H1 (cell line): Measurements from ENCODE around the gene XAGE3. TPM values are rescaled to one million over a fixed set of nuclear protein-coding genes. Genes with fewer than 3 reads are reported as not detected.
"Not testable (repeated sequence)": the region's sequence is repeated elsewhere in the genome, so short reads cannot be mapped to it uniquely, and the experiment has no call there.

Experiments used
- CTCF ChIA-PET: fragments of 300-600 bp; sonication (Branson Sonifier 250); formaldehyde crosslinking; loops from one replicate; lab custom pipeline; 2021; ENCODE audit not compliant: partially characterized antibody; lab: Charles Lee
- POLR2A ChIA-PET: fragments of 300-600 bp; sonication (Branson Sonifier 250); formaldehyde crosslinking; loops from one replicate; lab custom pipeline; 2021; ENCODE audit warnings: inconsistent platforms; ENCODE audit not compliant: partially characterized antibody; lab: Charles Lee
- DNase-seq, 2 experiments: peaks; one replicate each; pipeline versions ENCODE4 v3.0.0 to v3.0.0-alpha.2; 2010 to 2022; ENCODE audit warnings: low spot score in 2 of 2, low read depth in 1 of 2, mixed read lengths in 1 of 2
- FAIRE-seq: peaks from 2 replicates; lab custom pipeline; 2011; peaks lifted over from hg19 to GRCh38; lab: Jason Lieb, UNC
- H2AFZ ChIP-seq: 2 replicates; pipeline ENCODE4 v1.8.1; 2012; ENCODE audit warnings: low read length, inconsistent platforms
- H2AK5ac ChIP-seq: 2 replicates; pipeline ENCODE4 v1.6.1; 2013; ENCODE audit warnings: low read depth, low read length
- H2BK120ac ChIP-seq: replicated peaks from 2 replicates; pipeline ENCODE3; 2013; ENCODE audit warnings: low read depth, low read length, inconsistent platforms
- H2BK12ac ChIP-seq: 2 replicates; pipeline ENCODE4 v1.6.1; 2013; ENCODE audit warnings: low read depth, low read length
- H2BK15ac ChIP-seq: 2 replicates; pipeline ENCODE4 v1.6.1; 2013; ENCODE audit warnings: low read length
- H2BK20ac ChIP-seq: 2 replicates; pipeline ENCODE4 v1.6.1; 2013; ENCODE audit warnings: low read length
- H2BK5ac ChIP-seq: 2 replicates; pipeline ENCODE4 v1.6.1; 2013; ENCODE audit warnings: low read depth, low read length
- H3K14ac ChIP-seq: 2 replicates; pipeline ENCODE4 v1.6.1; 2013; ENCODE audit warnings: inconsistent platforms; ENCODE audit not compliant: insufficient read length
- H3K18ac ChIP-seq: 2 replicates; pipeline ENCODE4 v1.6.1; 2013; ENCODE audit warnings: low read length; ENCODE audit errors: extremely low read depth
- H3K23ac ChIP-seq: 2 replicates; pipeline ENCODE4 v1.6.1; 2013; ENCODE audit warnings: inconsistent platforms; ENCODE audit not compliant: insufficient read length
- H3K23me2 ChIP-seq: 2 replicates; pipeline ENCODE4 v1.6.1; 2013; ENCODE audit warnings: low read depth, low read length
- H3K27ac ChIP-seq: 2 replicates; pipeline ENCODE4 v1.6.1; 2011; ENCODE audit warnings: low read depth, low read length, inconsistent platforms
- H3K27me3 ChIP-seq, 4 experiments: replicated peaks in 1 of 4; 1 replicate in 1 of 4; 2 replicates in 3 of 4; pipeline versions ENCODE4 v1.6.1 to v1.8.1; 2011 to 2013; ENCODE audit warnings: low read length in 3 of 4, mild to moderate bottlenecking in 3 of 4, inconsistent platforms in 2 of 4, mixed read lengths in 2 of 4, moderate library complexity in 1 of 4; ENCODE audit not compliant: control insufficient read depth in 3 of 4, insufficient read depth in 3 of 4; ENCODE audit errors: extremely low read depth in 1 of 4
- H3K36me3 ChIP-seq, 4 experiments: 2 replicates each; pipeline versions ENCODE4 v1.6.1 to v1.8.1; 2011 to 2013; ENCODE audit warnings: mild to moderate bottlenecking in 4 of 4, low read length in 3 of 4, moderate library complexity in 2 of 4, control low read depth in 1 of 4, inconsistent platforms in 1 of 4; ENCODE audit not compliant: insufficient read depth in 4 of 4, control insufficient read depth in 2 of 4
- H3K4ac ChIP-seq: replicated peaks from 2 replicates; pipeline ENCODE3; 2013; ENCODE audit warnings: low read length, low read depth, mixed read lengths, inconsistent platforms; ENCODE audit not compliant: insufficient read length
- H3K4me1 ChIP-seq, 4 experiments: replicated peaks in 1 of 4; 1 replicate in 1 of 4; 2 replicates in 3 of 4; pipeline versions ENCODE4 v1.6.1 to v1.8.1; 2011 to 2013; ENCODE audit warnings: low read length in 3 of 4, inconsistent platforms in 2 of 4, mixed read lengths in 1 of 4; ENCODE audit not compliant: insufficient read depth in 4 of 4, control insufficient read depth in 3 of 4
- H3K4me2 ChIP-seq, 2 experiments: 2 replicates each; pipeline versions ENCODE4 v1.6.1 to v1.8.1; 2011 to 2013; ENCODE audit warnings: low read depth in 2 of 2, low read length in 2 of 2, control low read depth in 1 of 2, inconsistent platforms in 1 of 2, mild to moderate bottlenecking in 1 of 2; ENCODE audit not compliant: insufficient read depth in 1 of 2
- H3K4me3 ChIP-seq, 4 experiments: fragments of 200-600, 300-600 bp in 1 of 4; sonication (generic), shearing (Covaris generic), sonication (Bioruptor Twin) in 1 of 4; 2 replicates each; pipeline versions ENCODE4 v1.5.1 to v1.8.1; 2011 to 2016; ENCODE audit warnings: low read length in 4 of 4, low read depth in 3 of 4, control low read depth in 2 of 4, inconsistent platforms in 2 of 4, mild to moderate bottlenecking in 2 of 4, mixed read lengths in 1 of 4, moderate library complexity in 1 of 4; ENCODE audit not compliant: insufficient read depth in 2 of 4; ENCODE audit errors: extremely low read depth in 1 of 4
- H3K56ac ChIP-seq: replicated peaks from 2 replicates; pipeline ENCODE3; 2013; ENCODE audit warnings: low read depth, mild to moderate bottlenecking, mixed read lengths, low read length, inconsistent platforms; ENCODE audit not compliant: insufficient read length
- H3K79me1 ChIP-seq: 2 replicates; pipeline ENCODE4 v1.6.1; 2013; ENCODE audit warnings: low read depth, low read length, control low read depth
- H3K79me2 ChIP-seq, 2 experiments: 2 replicates each; pipeline versions ENCODE4 v1.6.1 to v1.8.1; 2012 to 2013; ENCODE audit warnings: low read length in 2 of 2, mild to moderate bottlenecking in 2 of 2, inconsistent platforms in 1 of 2; ENCODE audit not compliant: insufficient read depth in 2 of 2, control insufficient read depth in 1 of 2
- H3K9ac ChIP-seq, 4 experiments: replicated peaks in 1 of 4; 1 replicate in 1 of 4; 2 replicates in 3 of 4; pipeline versions ENCODE4 v1.6.1 to v1.8.1; 2011 to 2013; ENCODE audit warnings: low read depth in 3 of 4, low read length in 3 of 4, control low read depth in 2 of 4, mild to moderate bottlenecking in 2 of 4, moderate library complexity in 2 of 4, inconsistent platforms in 1 of 4; ENCODE audit errors: extremely low read depth in 1 of 4
- H3K9me3 ChIP-seq, 2 experiments: 2 replicates each; pipeline versions ENCODE4 v1.6.1 to v1.8.1; 2012 to 2013; ENCODE audit warnings: mild to moderate bottlenecking in 2 of 2, moderate library complexity in 2 of 2, control low read depth in 1 of 2, inconsistent platforms in 1 of 2, low read depth in 1 of 2, low read length in 1 of 2, mixed read lengths in 1 of 2; ENCODE audit not compliant: insufficient read depth in 2 of 2
- H4K20me1 ChIP-seq, 2 experiments: replicated peaks in 1 of 2; 2 replicates each; pipeline versions ENCODE3 to v1.8.1; 2011 to 2013; ENCODE audit warnings: inconsistent platforms in 2 of 2, low read length in 2 of 2, mild to moderate bottlenecking in 1 of 2; ENCODE audit not compliant: insufficient read depth in 2 of 2, control insufficient read depth in 1 of 2
- H4K5ac ChIP-seq: 2 replicates; pipeline ENCODE4 v1.6.1; 2013; ENCODE audit warnings: low read length, low read depth, mixed read lengths, inconsistent platforms; ENCODE audit not compliant: insufficient read length
- H4K8ac ChIP-seq: 2 replicates; pipeline ENCODE4 v1.8.0; 2013; ENCODE audit warnings: mild to moderate bottlenecking, moderate library complexity, low read length, inconsistent platforms; ENCODE audit not compliant: insufficient read depth; ENCODE audit errors: extremely low read depth
- H4K91ac ChIP-seq: replicated peaks from 2 replicates; pipeline ENCODE3; 2013; ENCODE audit warnings: low read length, mixed read lengths, inconsistent platforms; ENCODE audit not compliant: insufficient read length
- WGBS, 2 experiments: shearing (Covaris generic) in 1 of 2; methylation state at CpG; one replicate each; pipeline versions ENCODE4 v1.1.6 to v1.1.7; 2013 to 2015; ENCODE audit warnings: low lambda C conversion rate in 2 of 2, mixed read lengths in 2 of 2, inconsistent platforms in 1 of 2, low coverage in 1 of 2, missing lambda C conversion rate in 1 of 2; ENCODE audit not compliant: insufficient replicate concordance in 2 of 2, insufficient coverage in 1 of 2, insufficient read length in 1 of 2; ENCODE audit errors: extremely low coverage in 1 of 2, missing lambda C conversion rate in 1 of 2; 5-methylcytosine and 5-hydroxymethylcytosine counted together
- polyA plus RNA-seq, 7 experiments: library from polyadenylated mRNA; depleted of rRNA in 3 of 7; stranded (reverse) in 5 of 7; unstranded in 2 of 7; fragments of >200 nt in 5 of 7; fragments of 200-250 nt in 2 of 7; gene quantifications; 1 replicate in 5 of 7; 2 replicates in 1 of 7; 4 replicates in 1 of 7; pipeline versions ENCODE4 v1.2.1 to v1.2.3, GENCODE V29; 2011 to 2013; ENCODE audit warnings: missing spikeins in 2 of 7, mixed read lengths in 2 of 7
- total RNA-seq: library from RNA; stranded (reverse); fragmentation: NEBNext Ultra II Directional; extraction: Animal tissue kit (Norgen Biotek cat#: 25700); gene quantifications from 2 replicates; pipeline ENCODE4 v1.2.1, GENCODE V29; 2021

The XAGE3 gene
- total and polyA plus RNA-seq, 2 of the 8 experiments (the other 6 are each of a cell fraction or from before 2014, with no cell fraction given) = not detected

DNA sequence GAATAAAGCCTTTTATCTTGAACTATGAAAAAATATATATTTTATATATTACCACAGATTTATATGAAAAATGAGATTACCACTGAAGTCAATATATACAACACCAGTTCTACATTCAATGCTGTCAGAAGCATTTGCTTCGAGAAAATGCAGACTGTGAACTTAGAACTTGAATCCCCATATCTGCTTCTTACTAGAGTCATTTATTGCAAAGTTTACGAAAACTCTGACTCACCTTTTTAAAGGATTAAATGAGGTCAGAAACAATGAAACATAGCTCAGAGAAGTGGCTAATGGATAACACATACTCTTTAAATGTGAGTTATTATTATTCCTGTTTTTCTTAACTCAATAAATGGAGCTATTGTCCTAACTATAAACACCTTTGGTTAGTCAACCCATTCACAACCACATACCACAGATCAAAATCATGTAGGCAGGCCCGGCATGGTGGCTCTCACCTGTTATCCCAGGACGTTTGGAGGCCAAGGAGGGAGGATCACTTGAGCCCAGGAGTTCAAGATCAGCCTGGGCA lies 10.8 kb downstream of the XAGE3 start:
- FAIRE-seq, H2BK20ac ChIP-seq, CTCF ChIA-PET: not testable (repeated sequence)

More for the DNA sequence above, 10.8 kb downstream of the XAGE3 start:
- H3K4ac ChIP-seq, H4K20me1 ChIP-seq, H4K5ac ChIP-seq, H2BK5ac ChIP-seq, H3K79me1 ChIP-seq, H3K4me1 ChIP-seq, H3K23ac ChIP-seq, H3K23me2 ChIP-seq, H4K91ac ChIP-seq, H2AFZ ChIP-seq, H3K9ac ChIP-seq, H3K14ac ChIP-seq, H3K18ac ChIP-seq, H3K4me2 ChIP-seq, H3K9me3 ChIP-seq, H2BK120ac ChIP-seq, POLR2A ChIA-PET, H3K79me2 ChIP-seq, H2AK5ac ChIP-seq, H3K27me3 ChIP-seq, H2BK12ac ChIP-seq, H3K56ac ChIP-seq, H2BK15ac ChIP-seq, H4K8ac ChIP-seq, DNase-seq, H3K36me3 ChIP-seq, H3K4me3 ChIP-seq, H3K27ac ChIP-seq: not testable (repeated sequence)
- WGBS, 2 experiments = 64% methylated on average over 4 of the region's 4 CpGs; no CpG with 5 or more reads in 1 of the 2 experiments
